ENCODE measurements around the gene CRKL.

Gene CRKL

GRCh38 chr22:20963201-20964052 is 46.2 kb downstream of the CRKL start:
- no peak for DNase-seq (ENCODE audit: low read depth in 1 of 2, low spot score in 1 of 2)
- Histone ChIP-seq H3K4me3 (replicated peaks; ENCODE audit: insufficient read depth, low read length) (no peak overlapping the region), H3K27me3 (ENCODE audit: insufficient read depth, poor library complexity, severe bottlenecking) (no peaks in the 10 kb centered on the region), H3K27ac (replicated peaks) (no peak overlapping the region)
- TF ChIP-seq POLR2AphosphoS5 (IDR thresholded peaks at IDR 0.05; ENCODE audit: low read depth) (no peak), SPI1 (IDR thresholded peaks at IDR 0.05; ENCODE audit: borderline replicate concordance, low read depth) (no peak), GABPA (IDR thresholded peaks at IDR 0.05; ENCODE audit: low read depth) (no peak)
- TF ChIP-seq, protein P1, sequence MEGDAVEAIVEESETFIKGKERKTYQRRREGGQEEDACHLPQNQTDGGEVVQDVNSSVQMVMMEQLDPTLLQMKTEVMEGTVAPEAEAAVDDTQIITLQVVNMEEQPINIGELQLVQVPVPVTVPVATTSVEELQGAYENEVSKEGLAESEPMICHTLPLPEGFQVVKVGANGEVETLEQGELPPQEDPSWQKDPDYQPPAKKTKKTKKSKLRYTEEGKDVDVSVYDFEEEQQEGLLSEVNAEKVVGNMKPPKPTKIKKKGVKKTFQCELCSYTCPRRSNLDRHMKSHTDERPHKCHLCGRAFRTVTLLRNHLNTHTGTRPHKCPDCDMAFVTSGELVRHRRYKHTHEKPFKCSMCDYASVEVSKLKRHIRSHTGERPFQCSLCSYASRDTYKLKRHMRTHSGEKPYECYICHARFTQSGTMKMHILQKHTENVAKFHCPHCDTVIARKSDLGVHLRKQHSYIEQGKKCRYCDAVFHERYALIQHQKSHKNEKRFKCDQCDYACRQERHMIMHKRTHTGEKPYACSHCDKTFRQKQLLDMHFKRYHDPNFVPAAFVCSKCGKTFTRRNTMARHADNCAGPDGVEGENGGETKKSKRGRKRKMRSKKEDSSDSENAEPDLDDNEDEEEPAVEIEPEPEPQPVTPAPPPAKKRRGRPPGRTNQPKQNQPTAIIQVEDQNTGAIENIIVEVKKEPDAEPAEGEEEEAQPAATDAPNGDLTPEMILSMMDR (IDR thresholded peaks at IDR 0.05; ENCODE audit: insufficient read depth, low read length) = no peak
- TF ChIP-seq, protein P2, sequence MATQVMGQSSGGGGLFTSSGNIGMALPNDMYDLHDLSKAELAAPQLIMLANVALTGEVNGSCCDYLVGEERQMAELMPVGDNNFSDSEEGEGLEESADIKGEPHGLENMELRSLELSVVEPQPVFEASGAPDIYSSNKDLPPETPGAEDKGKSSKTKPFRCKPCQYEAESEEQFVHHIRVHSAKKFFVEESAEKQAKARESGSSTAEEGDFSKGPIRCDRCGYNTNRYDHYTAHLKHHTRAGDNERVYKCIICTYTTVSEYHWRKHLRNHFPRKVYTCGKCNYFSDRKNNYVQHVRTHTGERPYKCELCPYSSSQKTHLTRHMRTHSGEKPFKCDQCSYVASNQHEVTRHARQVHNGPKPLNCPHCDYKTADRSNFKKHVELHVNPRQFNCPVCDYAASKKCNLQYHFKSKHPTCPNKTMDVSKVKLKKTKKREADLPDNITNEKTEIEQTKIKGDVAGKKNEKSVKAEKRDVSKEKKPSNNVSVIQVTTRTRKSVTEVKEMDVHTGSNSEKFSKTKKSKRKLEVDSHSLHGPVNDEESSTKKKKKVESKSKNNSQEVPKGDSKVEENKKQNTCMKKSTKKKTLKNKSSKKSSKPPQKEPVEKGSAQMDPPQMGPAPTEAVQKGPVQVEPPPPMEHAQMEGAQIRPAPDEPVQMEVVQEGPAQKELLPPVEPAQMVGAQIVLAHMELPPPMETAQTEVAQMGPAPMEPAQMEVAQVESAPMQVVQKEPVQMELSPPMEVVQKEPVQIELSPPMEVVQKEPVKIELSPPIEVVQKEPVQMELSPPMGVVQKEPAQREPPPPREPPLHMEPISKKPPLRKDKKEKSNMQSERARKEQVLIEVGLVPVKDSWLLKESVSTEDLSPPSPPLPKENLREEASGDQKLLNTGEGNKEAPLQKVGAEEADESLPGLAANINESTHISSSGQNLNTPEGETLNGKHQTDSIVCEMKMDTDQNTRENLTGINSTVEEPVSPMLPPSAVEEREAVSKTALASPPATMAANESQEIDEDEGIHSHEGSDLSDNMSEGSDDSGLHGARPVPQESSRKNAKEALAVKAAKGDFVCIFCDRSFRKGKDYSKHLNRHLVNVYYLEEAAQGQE (IDR thresholded peaks at IDR 0.05; ENCODE audit: insufficient replicate concordance, low read depth) = no peak

- Histone ChIP-seq H3K27ac (replicated peaks) (no peak overlapping the region), H3K27me3 (ENCODE audit: insufficient read depth, poor library complexity, severe bottlenecking) (no peaks in the 10 kb centered on the region), H3K4me3 (replicated peaks; ENCODE audit: insufficient read depth, low read length) (no peak overlapping the region)
- DNase-seq (ENCODE audit: low read depth in 1 of 2, low spot score in 1 of 2) = no peak
- TF ChIP-seq POLR2AphosphoS5 (IDR thresholded peaks at IDR 0.05; ENCODE audit: low read depth) (no peak), GABPA (IDR thresholded peaks at IDR 0.05; ENCODE audit: low read depth) (no peak), SPI1 (IDR thresholded peaks at IDR 0.05; ENCODE audit: borderline replicate concordance, low read depth) (no peak)
- TF ChIP-seq, protein P1 (IDR thresholded peaks at IDR 0.05; ENCODE audit: insufficient read depth, low read length) = no peak
- TF ChIP-seq, protein P2 (IDR thresholded peaks at IDR 0.05; ENCODE audit: insufficient replicate concordance, low read depth) = no peak
Observed at GRCh38 chr22:20964090-20964798, 47.0 kb downstream of the CRKL start.

GRCh38 chr22:20964799-20965103 is 47.5 kb downstream of the CRKL start:
- Histone ChIP-seq H3K4me3 (replicated peaks; ENCODE audit: insufficient read depth, low read length) (no peak overlapping the region), H3K27me3 (ENCODE audit: insufficient read depth, poor library complexity, severe bottlenecking) (no peaks in the 10 kb centered on the region), H3K27ac (replicated peaks) (no peak overlapping the region)
- DNase-seq (ENCODE audit: low read depth in 1 of 2, low spot score in 1 of 2) = no peak
- TF ChIP-seq, protein P1 (IDR thresholded peaks at IDR 0.05; ENCODE audit: insufficient read depth, low read length) = no peak
- TF ChIP-seq SPI1 (IDR thresholded peaks at IDR 0.05; ENCODE audit: borderline replicate concordance, low read depth) (no peak), POLR2AphosphoS5 (IDR thresholded peaks at IDR 0.05; ENCODE audit: low read depth) (no peak), GABPA (IDR thresholded peaks at IDR 0.05; ENCODE audit: low read depth) (no peak)
- TF ChIP-seq, protein P2 (IDR thresholded peaks at IDR 0.05; ENCODE audit: insufficient replicate concordance, low read depth) = no peak
